HepG2 (cell line): ENCODE measurements around the gene TUBA4B.

ENCODE experiments used
- CHCHD3 ChIP-seq: sonication (generic); formaldehyde crosslinking; IDR thresholded peaks from 2 replicates; pipeline ENCODE4 v1.8.0; 2022; ENCODE audit warnings: mild to moderate bottlenecking, missing genetic modification reagents, moderate library complexity
- CTCF ChIP-seq: sonication (generic); formaldehyde crosslinking; IDR thresholded peaks from 2 replicates; pipeline ENCODE4 v1.5.0; 2020; ENCODE audit warnings: mild to moderate bottlenecking, missing genetic modification reagents, moderate library complexity
- EP300 ChIP-seq, 3 experiments: sonication (generic) in 1 of 3; formaldehyde crosslinking in 1 of 3; IDR thresholded peaks; 2 replicates each; pipeline versions ENCODE4 v1.5.1 to v1.6.1; 2011 to 2020; ENCODE audit warnings: low read depth in 2 of 3, low read length in 2 of 3, borderline replicate concordance in 1 of 3, improper control_type of control experiment in 1 of 3, mild to moderate bottlenecking in 1 of 3, missing genetic modification reagents in 1 of 3, moderate library complexity in 1 of 3
- FOXJ3 ChIP-seq: sonication (generic); formaldehyde crosslinking; IDR thresholded peaks from 2 replicates; pipeline ENCODE4 v1.4.0; 2020; ENCODE audit warnings: missing genetic modification reagents, mild to moderate bottlenecking, borderline replicate concordance
- KAT2B ChIP-seq: fragments of 150-350 bp; IDR thresholded peaks from 2 replicates; pipeline ENCODE4 v1.6.1; 2014; ENCODE audit warnings: low read depth, low read length, borderline replicate concordance
- MAFG ChIP-seq: sonication (generic); formaldehyde crosslinking; IDR thresholded peaks from 2 replicates; pipeline ENCODE4 v1.5.1; 2020; ENCODE audit warnings: mild to moderate bottlenecking, missing genetic modification reagents
- SP4 ChIP-seq: sonication (generic); formaldehyde crosslinking; IDR thresholded peaks from 2 replicates; pipeline ENCODE4 v1.8.1; 2023; ENCODE audit warnings: mild to moderate bottlenecking, missing genetic modification reagents
- THAP9 ChIP-seq: sonication (generic); formaldehyde crosslinking; IDR thresholded peaks from 2 replicates; pipeline ENCODE4; 2020; ENCODE audit warnings: missing genetic modification reagents, mild to moderate bottlenecking, borderline replicate concordance
- ZNF343 ChIP-seq: sonication (generic); formaldehyde crosslinking; IDR thresholded peaks from 2 replicates; pipeline ENCODE4 v1.4.0; 2020; ENCODE audit warnings: mild to moderate bottlenecking, missing genetic modification reagents
- ZNF460 ChIP-seq: sonication (generic); formaldehyde crosslinking; IDR thresholded peaks from 2 replicates; pipeline ENCODE4 v1.5.1; 2020; ENCODE audit warnings: missing genetic modification reagents, mild to moderate bottlenecking, borderline replicate concordance
- TF ChIP-seq, protein P1 (sequence below), 2 experiments: sonication (generic) in 1 of 2; formaldehyde crosslinking in 1 of 2; IDR thresholded peaks; 2 replicates each; pipeline versions ENCODE4 v1.5.1 to v1.6.1; 2011 to 2020; ENCODE audit warnings: borderline replicate concordance in 1 of 2, low read depth in 1 of 2, low read length in 1 of 2, mild to moderate bottlenecking in 1 of 2, missing genetic modification reagents in 1 of 2, moderate library complexity in 1 of 2

DNA sequence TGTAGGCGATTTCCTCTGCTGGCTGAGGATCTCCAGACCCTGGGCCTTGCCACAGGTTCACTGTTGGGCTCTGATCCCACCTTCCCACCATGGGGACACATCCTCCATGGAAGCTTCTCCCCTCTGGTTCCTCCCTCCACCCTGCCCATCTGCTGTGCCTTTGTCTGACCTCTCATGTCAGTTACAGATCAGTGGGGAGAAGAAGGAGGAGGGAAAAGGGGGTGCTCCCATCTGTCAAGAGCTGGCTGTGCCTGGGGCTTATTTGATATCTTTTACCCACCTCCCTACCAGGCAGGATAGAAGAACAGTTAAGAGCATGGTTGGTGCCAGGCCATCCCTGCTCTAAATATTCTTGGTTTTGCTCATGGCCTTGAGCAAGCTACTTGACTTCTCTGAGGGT, 13.8 kb downstream of the TUBA4B start:
- TF ChIP-seq MAFG (CRISPR knock-in tag) (no peak), KAT2B (no peak), FOXJ3 (CRISPR knock-in tag) (no peak), ZNF343 (CRISPR knock-in tag) (no peak), CHCHD3 (CRISPR knock-in tag) (no peak), THAP9 (CRISPR knock-in tag) (no peak), EP300 (IDR thresholded peaks at IDR 0.05; ENCODE audit: low read depth in 2 of 2, low read length in 2 of 2) (no peak), EP300 (CRISPR knock-in tag; IDR thresholded peaks at IDR 0.05; ENCODE audit: borderline replicate concordance) (no peak), SP4 (CRISPR knock-in tag) (no peak), ZNF460 (no peak), CTCF (CRISPR knock-in tag) (no peak)
- TF ChIP-seq, protein P1, sequence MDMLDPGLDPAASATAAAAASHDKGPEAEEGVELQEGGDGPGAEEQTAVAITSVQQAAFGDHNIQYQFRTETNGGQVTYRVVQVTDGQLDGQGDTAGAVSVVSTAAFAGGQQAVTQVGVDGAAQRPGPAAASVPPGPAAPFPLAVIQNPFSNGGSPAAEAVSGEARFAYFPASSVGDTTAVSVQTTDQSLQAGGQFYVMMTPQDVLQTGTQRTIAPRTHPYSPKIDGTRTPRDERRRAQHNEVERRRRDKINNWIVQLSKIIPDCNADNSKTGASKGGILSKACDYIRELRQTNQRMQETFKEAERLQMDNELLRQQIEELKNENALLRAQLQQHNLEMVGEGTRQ (IDR thresholded peaks at IDR 0.05; ENCODE audit: low read depth, low read length): no peak
- TF ChIP-seq, protein P1 (CRISPR knock-in tag; IDR thresholded peaks at IDR 0.05; ENCODE audit: borderline replicate concordance): no peak
